Measurements from ENCODE around the gene POMP. TPM values are rescaled to one million over a fixed set of nuclear protein-coding genes. Genes with fewer than 3 reads are reported as not detected.
"Not testable (repeated sequence)": the region's sequence is repeated elsewhere in the genome, so short reads cannot be mapped to it uniquely, and the experiment has no call there.

Gene POMP
- polyA plus RNA-seq, 3 donors from 2014 or later: 136 to 152 (median 138) TPM

DNA sequence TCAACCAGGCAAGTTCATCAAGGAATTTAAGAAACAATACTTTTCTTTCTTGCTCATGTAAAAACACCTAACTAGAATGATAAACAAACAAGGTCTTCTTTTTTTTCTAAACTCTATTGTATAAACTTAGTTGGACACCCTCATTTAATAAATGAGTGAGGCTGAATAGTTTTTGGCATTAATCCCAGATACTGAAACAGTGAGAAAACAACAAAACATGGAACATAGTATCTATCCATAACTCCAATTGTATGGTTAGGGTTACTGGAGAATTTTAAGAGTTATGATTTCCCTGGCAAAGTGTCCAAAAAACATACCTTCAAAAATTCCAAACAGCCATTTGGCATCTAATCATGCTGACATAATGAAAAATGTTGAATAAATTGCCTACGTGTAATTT, 5.8 kb upstream of the POMP start:
- H3K36me3 Mint-ChIP-seq: peaks cover 6 to 7% (median 6%) of the 10 kb centered on the region in 3 donors
- no peak for DNase-seq
- no peak overlapping the region for H3K4me3 Mint-ChIP-seq

GRCh38 chr13:28654276-28654675, 4.7 kb upstream of the POMP start:
- Mint-ChIP-seq H3K36me3 (peaks cover 6 to 7% (median 6%) of the 10 kb centered on the region in 3 donors), H3K4me1 (peaks cover 24 to 25% of the 10 kb centered on the region in 2 donors), H3K4me3 (no peak overlapping the region), H3K9me3 (no peaks in the 10 kb centered on the region), H3K27ac (no peak overlapping the region), H3K27me3 (ENCODE audit: low read depth in 3 of 3) (peaks cover 6 to 11% (median 10%) of the 10 kb centered on the region in 3 donors)
- no peak for DNase-seq

More for the DNA sequence above, 5.8 kb upstream of the POMP start:
- H3K27ac Mint-ChIP-seq: no peak overlapping the region
- H3K9me3 Mint-ChIP-seq: no peaks in the 10 kb centered on the region
- H3K27me3 Mint-ChIP-seq (ENCODE audit: low read depth in 3 of 3): no peaks in the 10 kb centered on the region
- H3K4me1 Mint-ChIP-seq: peaks cover 17 to 18% of the 10 kb centered on the region in 2 donors

GRCh38 chr13:28655561-28655960, 3.4 kb upstream of the POMP start:
- Mint-ChIP-seq H3K27me3 (ENCODE audit: low read depth in 3 of 3) (peaks cover 6 to 16% (median 14%) of the 10 kb centered on the region in 3 donors), H3K4me3 (no peak overlapping the region), H3K36me3 (peaks cover 4 to 7% (median 6%) of the 10 kb centered on the region in 3 donors), H3K9me3 (no peaks in the 10 kb centered on the region), H3K27ac (peak overlapping the region in 5 of 6 donors; percentile 30 to 73 (median 54)), H3K4me1 (peaks cover 37% of the 10 kb centered on the region in 2 donors)
- no peak for DNase-seq

DNA sequence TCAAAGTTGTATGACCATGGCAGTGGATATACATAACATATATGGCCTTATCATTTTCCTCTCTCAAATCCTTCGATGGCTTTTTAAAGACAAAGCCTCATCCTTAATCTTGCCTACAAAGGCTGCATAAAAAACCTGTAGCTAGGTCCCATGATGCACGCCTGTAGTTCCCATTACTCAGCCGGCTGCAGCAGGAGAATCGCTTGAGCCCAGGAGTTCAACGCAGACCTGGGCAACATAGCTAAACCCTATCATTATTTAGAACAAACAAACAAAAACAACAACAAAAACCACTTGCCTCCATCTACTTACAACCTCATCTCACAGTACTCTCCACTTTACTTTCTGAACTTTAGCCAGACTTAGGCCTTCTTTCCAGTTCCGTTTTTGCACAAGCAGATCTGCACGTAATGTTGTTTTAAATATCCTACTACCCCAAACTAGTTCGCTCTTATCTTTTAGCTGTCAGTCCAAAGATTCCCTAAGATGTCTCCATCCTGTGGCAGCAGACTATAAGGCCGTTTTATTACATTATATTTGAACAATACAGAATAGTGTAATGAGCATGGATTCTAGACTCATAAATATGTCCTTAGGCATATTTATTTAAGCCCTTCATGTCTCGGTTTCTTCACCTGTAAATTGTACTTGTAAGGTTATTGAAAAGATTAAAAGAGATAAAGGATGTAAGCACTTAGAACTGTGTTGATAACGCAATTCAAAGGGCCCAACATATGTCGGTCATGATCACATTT, 969 bp upstream of the POMP start:
- Mint-ChIP-seq H3K4me3 (peak overlapping the region; percentile 97 to 100 (median 97)), H3K27ac (peak overlapping the region; percentile 98 to 100 (median 98)), H3K36me3 (peaks cover 0 to 4% (median 4%) of the 10 kb centered on the region in 3 donors), H3K27me3 (ENCODE audit: low read depth in 3 of 3) (peaks cover 6 to 16% (median 14%) of the 10 kb centered on the region in 3 donors), H3K4me1 (peaks cover 54 to 61% of the 10 kb centered on the region in 2 donors), H3K9me3 (no peaks in the 10 kb centered on the region)
- peak in 1 of 3 donors; percentile 3 for DNase-seq

DNA sequence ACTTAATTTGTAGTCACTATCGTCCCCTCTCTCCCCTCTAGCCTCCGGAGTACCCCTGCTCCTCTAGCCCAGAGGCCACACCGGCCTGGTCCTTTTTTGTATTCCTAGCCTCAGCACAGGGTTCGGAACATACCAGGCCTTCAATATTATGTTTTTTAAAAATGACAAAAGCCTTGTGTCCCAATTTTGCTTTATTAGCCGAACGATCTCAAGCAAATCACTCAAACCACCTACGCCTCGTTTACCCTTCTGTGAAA, 463 bp upstream of the POMP start:
- peaks cover 54 to 62% of the 10 kb centered on the region in 2 donors for H3K4me1 Mint-ChIP-seq
- H3K4me3 Mint-ChIP-seq: peak overlapping the region; percentile 97 to 100 (median 97)
- peak overlapping the region; percentile 98 to 100 (median 98) for H3K27ac Mint-ChIP-seq
- H3K9me3 Mint-ChIP-seq: no peaks in the 10 kb centered on the region
- peaks cover 0 to 4% (median 3%) of the 10 kb centered on the region in 3 donors for H3K36me3 Mint-ChIP-seq
- DNase-seq: no peak
- H3K27me3 Mint-ChIP-seq (ENCODE audit: low read depth in 3 of 3): peaks cover 6 to 16% (median 14%) of the 10 kb centered on the region in 3 donors

DNA sequence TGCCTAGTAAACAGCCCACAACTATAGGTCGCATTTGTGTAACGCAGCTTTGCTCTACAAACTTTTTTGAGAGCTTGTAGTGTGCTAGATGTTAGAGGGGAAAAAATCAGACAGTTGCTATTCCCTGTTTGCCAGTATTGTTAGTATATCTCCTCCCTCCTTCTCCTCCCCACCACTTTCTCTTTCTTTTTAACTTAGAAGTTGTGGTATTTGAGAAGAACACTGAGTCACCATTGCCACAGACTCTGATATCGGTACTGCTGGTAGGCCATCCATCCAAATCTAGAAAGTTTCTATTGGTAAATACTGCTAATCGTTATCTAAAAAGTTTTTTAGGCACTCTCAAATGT, 666 bp downstream of the POMP start:
- H3K36me3 Mint-ChIP-seq: peaks cover 2 to 9% (median 5%) of the 10 kb centered on the region in 3 donors
- H3K4me3 Mint-ChIP-seq: peak overlapping the region; percentile 97 to 100 (median 97)
- no peaks in the 10 kb centered on the region for H3K9me3 Mint-ChIP-seq
- H3K27ac Mint-ChIP-seq: peak overlapping the region; percentile 98 to 100 (median 98)
- peaks cover 54 to 62% of the 10 kb centered on the region in 2 donors for H3K4me1 Mint-ChIP-seq
- peaks cover 6 to 16% (median 14%) of the 10 kb centered on the region in 3 donors for H3K27me3 Mint-ChIP-seq (ENCODE audit: low read depth in 3 of 3)
- peak; percentile 65 to 67 (median 65) for DNase-seq

DNA sequence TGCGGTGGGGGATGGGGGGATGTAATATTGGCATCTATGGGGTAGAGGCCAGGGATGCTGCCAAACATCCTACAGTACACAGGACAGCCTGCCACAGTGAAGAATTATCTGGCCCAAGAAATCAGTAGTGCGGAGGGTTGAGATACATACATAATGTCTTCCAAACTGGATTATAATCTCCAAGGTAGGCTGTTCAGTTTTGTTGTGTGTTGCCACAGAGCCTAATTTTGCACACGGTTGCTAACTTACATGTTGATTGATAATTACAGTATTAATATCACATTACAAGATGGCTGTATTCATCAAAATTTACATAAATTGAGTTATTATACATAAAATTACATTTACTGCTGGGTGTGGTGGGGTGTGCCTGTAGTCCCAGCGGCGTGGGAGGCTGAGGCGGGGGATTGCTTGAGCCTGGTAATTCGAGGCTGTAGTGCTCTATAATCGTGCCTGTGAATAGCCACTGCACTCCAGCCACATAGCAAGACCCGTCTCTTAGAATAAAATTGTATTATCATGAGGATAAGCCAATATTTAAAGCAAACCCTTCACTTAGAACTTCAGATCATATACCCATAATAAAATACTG, 8.1 kb downstream of the POMP start:
- Mint-ChIP-seq H3K27ac (no peak overlapping the region), H3K36me3 (peaks cover 27 to 70% (median 52%) of the 10 kb centered on the region in 3 donors)
- DNase-seq: no peak

GRCh38 chr13:28671126-28671792, 12.3 kb downstream of the POMP start:
- Mint-ChIP-seq H3K4me3 (no peak overlapping the region), H3K4me1 (peaks cover 8 to 30% of the 10 kb centered on the region in 2 donors), H3K36me3 (peaks cover 22 to 72% (median 41%) of the 10 kb centered on the region in 3 donors), H3K27ac (peak overlapping the region in 1 of 6 donors; percentile 46), H3K27me3 (ENCODE audit: low read depth in 3 of 3) (no peaks in the 10 kb centered on the region), H3K9me3 (no peaks in the 10 kb centered on the region)
- DNase-seq: no peak

More for the DNA sequence above, 8.1 kb downstream of the POMP start:
- Mint-ChIP-seq H3K4me3 (no peak overlapping the region), H3K4me1 (peaks cover 11 to 52% of the 10 kb centered on the region in 2 donors), H3K27me3 (ENCODE audit: low read depth in 3 of 3) (no peaks in the 10 kb centered on the region), H3K9me3 (no peaks in the 10 kb centered on the region)

DNA sequence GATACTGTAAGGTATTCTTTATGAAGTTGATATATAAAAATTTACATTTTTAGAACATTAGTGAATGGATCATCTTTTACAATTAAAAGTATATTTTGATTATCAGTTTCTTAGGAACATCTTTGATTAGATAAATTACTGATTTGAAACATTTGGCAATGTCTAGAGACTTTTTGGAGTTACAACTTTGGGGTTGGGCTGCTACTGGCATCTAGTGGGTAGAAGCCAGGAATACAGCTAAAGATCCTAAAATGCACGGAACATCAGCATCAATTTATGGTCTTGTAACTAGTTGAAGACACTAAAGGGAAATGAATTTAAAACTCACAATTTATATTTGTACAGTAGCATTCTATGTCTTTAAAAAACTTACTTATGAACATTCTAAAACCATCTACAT, 19.9 kb downstream of the POMP start:
- Mint-ChIP-seq H3K4me3 (no peak overlapping the region), H3K4me1 (peaks cover 0 to 1% of the 10 kb centered on the region in 2 donors), H3K9me3 (no peaks in the 10 kb centered on the region)

DNA sequence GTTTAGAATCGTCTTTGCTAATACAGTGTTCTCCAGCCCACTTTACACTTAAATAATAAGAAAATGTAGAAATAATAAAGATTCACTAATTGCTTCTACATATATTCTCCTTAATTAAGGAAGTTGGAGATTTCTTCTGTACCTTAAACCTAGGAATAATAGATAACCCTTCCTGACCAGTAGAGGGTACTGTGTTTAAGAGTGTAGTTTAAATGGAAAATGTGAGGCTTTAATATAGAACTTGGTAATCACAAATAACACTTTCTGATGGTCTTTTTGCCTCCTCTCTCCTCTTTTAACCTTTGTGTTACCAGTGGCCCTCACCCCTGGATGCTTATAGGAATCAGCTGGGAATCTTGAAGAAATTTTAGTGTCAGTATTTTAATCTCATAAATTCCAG, 20.7 kb downstream of the POMP start:
- no peak overlapping the region for H3K4me3 Mint-ChIP-seq
- H3K4me1 Mint-ChIP-seq: peaks cover 0 to 1% of the 10 kb centered on the region in 2 donors
- H3K9me3 Mint-ChIP-seq: no peaks in the 10 kb centered on the region
- peak overlapping the region in 1 of 6 donors; percentile 26 for H3K27ac Mint-ChIP-seq
- H3K27me3 Mint-ChIP-seq (ENCODE audit: low read depth in 3 of 3): no peaks in the 10 kb centered on the region
- DNase-seq: no peak
- H3K36me3 Mint-ChIP-seq: peaks cover under 1 to 19% (median 8%) of the 10 kb centered on the region in 3 donors

More for the DNA sequence above, 19.9 kb downstream of the POMP start:
- Mint-ChIP-seq H3K27ac (no peak overlapping the region), H3K36me3 (peaks cover 5 to 26% (median 8%) of the 10 kb centered on the region in 3 donors), H3K27me3 (ENCODE audit: low read depth in 3 of 3) (no peaks in the 10 kb centered on the region)
- DNase-seq: no peak

GRCh38 chr13:28680541-28680940, 21.6 kb downstream of the POMP start:
- Mint-ChIP-seq H3K4me3 (no peak overlapping the region), H3K36me3 (peaks cover 0 to 15% (median 5%) of the 10 kb centered on the region in 3 donors), H3K4me1 (no peaks in the 10 kb centered on the region), H3K27me3 (ENCODE audit: low read depth in 3 of 3) (no peaks in the 10 kb centered on the region), H3K9me3 (no peaks in the 10 kb centered on the region), H3K27ac (peak overlapping the region in 2 of 6 donors; percentile 14 to 64)
- no peak for DNase-seq

GRCh38 chr13:28683169-28683568, 24.2 kb downstream of the POMP start:
- H3K4me1 Mint-ChIP-seq; H3K27ac Mint-ChIP-seq; H3K9me3 Mint-ChIP-seq; H3K4me3 Mint-ChIP-seq; H3K27me3 Mint-ChIP-seq (ENCODE audit: low read depth in 3 of 3); H3K36me3 Mint-ChIP-seq; DNase-seq: not testable (repeated sequence)

DNA sequence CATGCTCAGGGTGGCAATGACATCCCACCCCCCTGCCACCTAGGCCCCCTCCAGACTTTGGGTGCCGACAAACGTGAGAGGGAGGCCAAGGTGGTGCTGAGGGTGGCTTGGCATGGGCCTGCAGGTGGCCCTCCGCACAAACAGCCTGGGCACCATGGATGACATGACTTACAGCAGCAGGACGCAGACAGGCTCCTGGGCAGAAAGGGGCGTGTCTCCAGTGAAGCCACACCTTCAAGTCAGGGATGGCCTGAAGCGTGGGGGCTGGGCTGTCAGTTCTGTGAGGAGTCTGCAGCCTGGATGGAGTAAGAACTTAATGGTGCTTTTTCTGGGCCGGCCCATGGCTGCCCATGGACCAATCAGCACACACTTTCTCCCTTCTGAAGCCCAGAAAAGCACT, 25.3 kb downstream of the POMP start:
- Mint-ChIP-seq H3K4me3 (no peak overlapping the region), H3K27ac (no peak overlapping the region), H3K36me3 (peaks cover 0 to 4% (median 0%) of the 10 kb centered on the region in 3 donors), H3K4me1 (no peaks in the 10 kb centered on the region), H3K27me3 (ENCODE audit: low read depth in 3 of 3) (peaks cover 0 to 2% (median 0%) of the 10 kb centered on the region in 3 donors), H3K9me3 (peaks cover 0 to 14% (median 8%) of the 10 kb centered on the region in 6 donors)
- DNase-seq: no peak

DNA sequence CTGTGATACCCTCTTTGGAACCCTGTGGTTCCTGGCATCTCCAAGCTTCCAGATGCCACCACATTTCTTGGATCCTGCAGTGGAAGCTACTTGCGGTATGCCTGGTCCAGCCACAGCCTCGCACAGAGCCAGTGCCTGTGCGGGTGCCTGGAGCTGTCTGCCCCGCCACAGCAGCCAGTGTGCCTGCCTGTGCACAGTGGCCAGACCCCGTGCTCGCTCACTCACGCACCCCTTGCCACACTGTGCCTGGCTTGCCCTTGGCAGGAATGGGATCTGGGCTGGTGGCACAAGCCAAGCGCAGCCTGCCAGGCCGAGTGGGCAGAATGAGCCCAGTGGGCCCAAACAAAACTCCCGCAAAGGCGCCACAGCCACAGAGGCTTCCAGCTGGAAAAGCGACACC, 26.2 kb downstream of the POMP start:
- DNase-seq: no peak
- Mint-ChIP-seq H3K4me1 (no peaks in the 10 kb centered on the region), H3K27me3 (ENCODE audit: low read depth in 3 of 3) (peaks cover 2 to 7% (median 2%) of the 10 kb centered on the region in 3 donors), H3K27ac (no peak overlapping the region), H3K4me3 (no peak overlapping the region), H3K36me3 (peaks cover 0 to 4% (median 0%) of the 10 kb centered on the region in 3 donors), H3K9me3 (peaks cover 5 to 21% (median 12%) of the 10 kb centered on the region in 6 donors)
